ENCODE measurements around the gene SORCS3. TPM values are rescaled to one million over a fixed set of nuclear protein-coding genes. Genes with fewer than 3 reads are reported as not detected.

Gene SORCS3
- 2.0 TPM for total RNA-seq (ENCODE audit: unreplicated experiment)
- long read RNA-seq = 0 reads

DNA sequence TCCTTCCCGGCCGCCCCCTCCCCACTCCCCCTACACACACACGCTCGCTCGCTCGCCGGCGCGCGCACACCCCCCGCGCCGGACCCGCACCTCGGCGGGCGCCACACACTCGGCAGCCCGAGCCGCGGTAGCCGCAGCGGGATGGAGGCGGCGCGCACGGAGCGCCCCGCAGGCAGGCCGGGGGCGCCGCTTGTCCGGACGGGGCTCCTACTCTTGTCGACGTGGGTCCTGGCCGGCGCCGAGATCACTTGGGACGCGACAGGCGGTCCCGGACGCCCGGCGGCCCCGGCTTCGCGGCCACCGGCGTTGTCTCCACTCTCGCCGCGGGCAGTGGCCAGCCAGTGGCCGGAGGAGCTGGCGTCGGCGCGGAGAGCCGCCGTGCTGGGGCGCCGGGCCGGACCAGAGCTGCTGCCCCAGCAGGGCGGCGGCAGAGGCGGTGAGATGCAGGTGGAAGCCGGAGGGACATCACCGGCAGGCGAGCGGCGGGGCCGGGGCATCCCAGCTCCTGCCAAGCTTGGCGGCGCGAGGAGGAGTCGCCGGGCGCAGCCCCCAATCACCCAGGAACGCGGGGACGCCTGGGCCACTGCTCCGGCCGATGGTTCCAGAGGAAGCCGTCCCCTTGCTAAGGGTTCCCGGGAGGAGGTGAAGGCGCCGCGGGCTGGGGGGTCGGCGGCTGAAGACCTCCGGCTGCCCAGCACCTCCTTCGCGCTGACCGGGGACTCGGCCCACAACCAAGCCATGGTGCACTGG is at the start of gene SORCS3:
TSS of gene SORCS3 (plus strand) at position 104 of the 750 bp plus-strand sequence.
- H3K9me3 Mint-ChIP-seq (ENCODE audit: unreplicated experiment) = peaks cover 6% of the 10 kb centered on the region
- TF ChIP-seq, protein P1, sequence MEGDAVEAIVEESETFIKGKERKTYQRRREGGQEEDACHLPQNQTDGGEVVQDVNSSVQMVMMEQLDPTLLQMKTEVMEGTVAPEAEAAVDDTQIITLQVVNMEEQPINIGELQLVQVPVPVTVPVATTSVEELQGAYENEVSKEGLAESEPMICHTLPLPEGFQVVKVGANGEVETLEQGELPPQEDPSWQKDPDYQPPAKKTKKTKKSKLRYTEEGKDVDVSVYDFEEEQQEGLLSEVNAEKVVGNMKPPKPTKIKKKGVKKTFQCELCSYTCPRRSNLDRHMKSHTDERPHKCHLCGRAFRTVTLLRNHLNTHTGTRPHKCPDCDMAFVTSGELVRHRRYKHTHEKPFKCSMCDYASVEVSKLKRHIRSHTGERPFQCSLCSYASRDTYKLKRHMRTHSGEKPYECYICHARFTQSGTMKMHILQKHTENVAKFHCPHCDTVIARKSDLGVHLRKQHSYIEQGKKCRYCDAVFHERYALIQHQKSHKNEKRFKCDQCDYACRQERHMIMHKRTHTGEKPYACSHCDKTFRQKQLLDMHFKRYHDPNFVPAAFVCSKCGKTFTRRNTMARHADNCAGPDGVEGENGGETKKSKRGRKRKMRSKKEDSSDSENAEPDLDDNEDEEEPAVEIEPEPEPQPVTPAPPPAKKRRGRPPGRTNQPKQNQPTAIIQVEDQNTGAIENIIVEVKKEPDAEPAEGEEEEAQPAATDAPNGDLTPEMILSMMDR (IDR thresholded peaks at IDR 0.05; ENCODE audit: partially characterized antibody, unreplicated experiment) = no peak
- peaks cover 29% of the 10 kb centered on the region for H3K27me3 Mint-ChIP-seq (ENCODE audit: unreplicated experiment)
- H3K27ac Mint-ChIP-seq (ENCODE audit: unreplicated experiment) = no peak within 1 kb of the TSS
- peaks cover 5% of the 10 kb centered on the region for H3K4me1 Mint-ChIP-seq (ENCODE audit: low read depth, unreplicated experiment)
- DNase-seq = peak; percentile 55
- peaks cover 17% of the 10 kb centered on the region for H3K36me3 Mint-ChIP-seq (ENCODE audit: unreplicated experiment)
- H3K4me3 Mint-ChIP-seq (ENCODE audit: unreplicated experiment) = peak within 1 kb of the TSS; percentile 90

DNA sequence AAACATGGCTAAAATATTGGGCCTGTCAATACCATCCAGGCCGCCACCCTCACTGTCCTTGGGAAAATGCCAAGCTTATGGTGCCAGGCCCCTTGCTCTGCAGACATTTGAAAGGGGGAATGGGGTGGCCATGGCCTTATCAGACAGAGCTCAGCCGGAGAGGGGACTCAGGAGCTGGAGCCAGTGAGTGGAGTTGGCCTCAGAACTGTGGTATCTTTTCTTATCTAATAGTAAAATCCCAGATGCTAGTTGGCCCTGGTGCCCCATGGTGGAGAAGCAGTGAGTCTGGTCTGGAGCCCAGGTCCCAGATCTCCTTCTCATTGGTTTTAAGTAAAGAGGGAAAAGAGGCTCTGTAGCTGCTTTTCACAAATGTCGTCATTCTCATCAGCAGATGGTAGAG is 49.6 kb upstream of the SORCS3 start:
- Mint-ChIP-seq H3K27me3 (ENCODE audit: unreplicated experiment) (no peaks in the 10 kb centered on the region), H3K27ac (ENCODE audit: unreplicated experiment) (no peak overlapping the region), H3K4me1 (ENCODE audit: low read depth, unreplicated experiment) (no peaks in the 10 kb centered on the region), H3K4me3 (ENCODE audit: unreplicated experiment) (no peak overlapping the region), H3K36me3 (ENCODE audit: unreplicated experiment) (no peaks in the 10 kb centered on the region), H3K9me3 (ENCODE audit: unreplicated experiment) (no peaks in the 10 kb centered on the region)
- no peak for DNase-seq
- TF ChIP-seq, protein P1 (IDR thresholded peaks at IDR 0.05; ENCODE audit: partially characterized antibody, unreplicated experiment) = no peak

DNA sequence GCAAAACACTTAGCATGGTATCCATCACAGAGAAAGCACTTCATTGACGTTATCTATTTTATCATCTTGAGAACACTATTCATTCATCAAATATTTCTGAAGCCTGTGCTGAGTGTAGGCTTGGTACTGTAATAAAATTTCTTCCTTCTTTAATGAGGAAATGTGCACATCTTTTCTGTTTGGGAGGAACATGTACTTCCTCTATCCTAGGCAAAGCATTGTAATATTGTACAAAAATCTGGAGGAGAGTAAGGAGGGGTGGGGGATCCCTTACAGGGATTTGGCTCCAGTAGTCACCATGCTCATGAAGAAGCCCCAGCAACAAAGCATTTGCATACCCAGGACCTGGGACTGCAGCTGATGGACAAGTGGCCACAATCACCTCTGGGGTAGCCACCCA is 39.9 kb upstream of the SORCS3 start:
- Mint-ChIP-seq H3K36me3 (ENCODE audit: unreplicated experiment) (no peaks in the 10 kb centered on the region), H3K27me3 (ENCODE audit: unreplicated experiment) (no peaks in the 10 kb centered on the region), H3K4me1 (ENCODE audit: low read depth, unreplicated experiment) (no peaks in the 10 kb centered on the region), H3K9me3 (ENCODE audit: unreplicated experiment) (no peaks in the 10 kb centered on the region), H3K27ac (ENCODE audit: unreplicated experiment) (no peak overlapping the region), H3K4me3 (ENCODE audit: unreplicated experiment) (no peak overlapping the region)
- TF ChIP-seq, protein P1 (IDR thresholded peaks at IDR 0.05; ENCODE audit: partially characterized antibody, unreplicated experiment) = no peak
- DNase-seq = no peak

DNA sequence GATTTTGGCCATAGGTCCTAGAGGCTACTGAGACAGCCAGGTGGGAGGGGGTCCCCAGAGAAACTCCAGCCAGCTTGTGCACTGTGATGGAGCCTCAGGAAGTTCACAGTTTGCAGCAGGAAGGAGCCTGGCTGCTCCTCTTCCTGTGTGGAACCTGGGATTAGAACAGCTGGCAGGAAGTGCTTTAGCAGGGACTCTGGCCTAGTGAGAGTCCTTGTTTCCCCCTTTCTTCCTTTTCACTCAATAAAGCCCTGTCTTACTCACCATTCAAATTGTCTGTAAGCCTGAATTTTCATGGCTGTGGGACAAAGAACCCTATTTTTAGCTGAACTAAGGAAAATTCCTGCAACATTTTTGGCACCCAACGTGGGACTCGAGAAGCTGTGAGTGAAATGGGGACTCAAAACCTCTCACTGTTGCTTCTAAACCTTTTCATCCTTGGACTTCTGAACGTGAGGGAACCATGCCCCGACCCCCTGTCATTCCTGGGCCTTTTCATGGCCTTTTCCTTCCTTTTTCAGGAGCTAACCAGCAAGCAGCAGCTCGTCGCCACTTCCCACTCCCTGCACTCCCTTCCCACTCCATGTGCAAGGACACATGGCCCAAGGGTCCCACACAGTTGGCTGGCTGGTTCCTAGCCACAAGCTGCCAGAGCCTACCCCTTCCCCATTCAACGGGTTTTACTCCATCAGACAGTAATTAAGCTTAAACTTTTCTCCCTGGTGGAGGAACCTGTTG is 32.8 kb upstream of the SORCS3 start:
- DNase-seq = no peak
- Mint-ChIP-seq H3K27ac (ENCODE audit: unreplicated experiment) (no peak overlapping the region), H3K27me3 (ENCODE audit: unreplicated experiment) (no peaks in the 10 kb centered on the region), H3K36me3 (ENCODE audit: unreplicated experiment) (peaks cover 8% of the 10 kb centered on the region), H3K4me1 (ENCODE audit: low read depth, unreplicated experiment) (no peaks in the 10 kb centered on the region), H3K4me3 (ENCODE audit: unreplicated experiment) (no peak overlapping the region), H3K9me3 (ENCODE audit: unreplicated experiment) (peaks cover 8% of the 10 kb centered on the region)
- TF ChIP-seq, protein P1 (IDR thresholded peaks at IDR 0.05; ENCODE audit: partially characterized antibody, unreplicated experiment) = no peak
